Measurements from ENCODE around the gene ICAM1. TPM values are rescaled to one million over a fixed set of nuclear protein-coding genes. Genes with fewer than 3 reads are reported as not detected.
"Not testable (repeated sequence)": the region's sequence is repeated elsewhere in the genome, so short reads cannot be mapped to it uniquely, and the experiment has no call there.

The ICAM1 gene
- total RNA-seq, result 0.41 TPM

- FAIRE-seq, result no peak
These were observed at the start of gene ICAM1 for GRCh38 chr19:10270616-10271394. TSS of gene ICAM1 (plus strand) at chr19:10271120. CDS start at chr19:10271160, 40 bp downstream.

GRCh38 chr19:10222201-10222890 is 48.6 kb upstream of the ICAM1 start:
- no peak for FAIRE-seq
- no peak for DNase-seq (ENCODE audit: low spot score in 2 of 2)

More at GRCh38 chr19:10270616-10271394, at the start of gene ICAM1:
- peak in 1 of 2 donors; percentile 58 for DNase-seq (ENCODE audit: low spot score in 2 of 2)

GRCh38 chr19:10223488-10224213 is 47.3 kb upstream of the ICAM1 start:
- DNase-seq (ENCODE audit: low spot score in 2 of 2), result no peak
- no peak for FAIRE-seq

GRCh38 chr19:10224337-10224736 is 46.6 kb upstream of the ICAM1 start:
- FAIRE-seq (no peak), DNase-seq (ENCODE audit: low spot score in 2 of 2) (no peak)

- FAIRE-seq, result no peak
- DNase-seq (ENCODE audit: low spot score in 2 of 2), result no peak
These were observed 44.9 kb upstream of the ICAM1 start for GRCh38 chr19:10226021-10226375.

GRCh38 chr19:10226376-10227025 is 44.4 kb upstream of the ICAM1 start:
- no peak for FAIRE-seq
- peak in 1 of 2 donors; percentile 60 for DNase-seq (ENCODE audit: low spot score in 2 of 2)

GRCh38 chr19:10227026-10227971 is 43.6 kb upstream of the ICAM1 start:
- FAIRE-seq (no peak), DNase-seq (ENCODE audit: low spot score in 2 of 2) (peak; percentile 70 to 93)

GRCh38 chr19:10228393-10228792 is 42.5 kb upstream of the ICAM1 start:
- FAIRE-seq, result no peak
- no peak for DNase-seq (ENCODE audit: low spot score in 2 of 2)

GRCh38 chr19:10228920-10229319 is 42.0 kb upstream of the ICAM1 start:
- FAIRE-seq (no peak), DNase-seq (ENCODE audit: low spot score in 2 of 2) (peak in 1 of 2 donors; percentile 52)

- no peak for FAIRE-seq
- DNase-seq (ENCODE audit: low spot score in 2 of 2), result peak; percentile 41 to 64
These were observed 40.6 kb upstream of the ICAM1 start for GRCh38 chr19:10230173-10230860.

GRCh38 chr19:10230861-10231611 is 39.9 kb upstream of the ICAM1 start, which contains the start of gene S1PR2:
TSS of gene S1PR2 (minus strand) at chr19:10231331. CDS start at chr19:10224905, 6,426 bp downstream.
- DNase-seq (ENCODE audit: low spot score in 2 of 2), result peak; percentile 73 to 79
- FAIRE-seq, result no peak

GRCh38 chr19:10231612-10232228 is 39.2 kb upstream of the ICAM1 start:
- FAIRE-seq, result no peak
- no peak for DNase-seq (ENCODE audit: low spot score in 2 of 2)

GRCh38 chr19:10233946-10234345 is 37.0 kb upstream of the ICAM1 start:
- no peak for FAIRE-seq
- no peak for DNase-seq (ENCODE audit: low spot score in 2 of 2)

- DNase-seq (ENCODE audit: low spot score in 2 of 2), result no peak
- no peak for FAIRE-seq
These were observed 35.9 kb upstream of the ICAM1 start for GRCh38 chr19:10235003-10235402.

GRCh38 chr19:10235409-10235808 is 35.5 kb upstream of the ICAM1 start:
- FAIRE-seq; DNase-seq (ENCODE audit: low spot score in 2 of 2): not testable (repeated sequence)

- no peak for DNase-seq (ENCODE audit: low spot score in 2 of 2)
- no peak for FAIRE-seq
These were observed 33.2 kb upstream of the ICAM1 start for GRCh38 chr19:10237702-10238101.

- no peak for FAIRE-seq
- DNase-seq (ENCODE audit: low spot score in 2 of 2), result no peak
These were observed 32.6 kb upstream of the ICAM1 start for GRCh38 chr19:10238172-10238783.
